ENCODE measurements around the gene ATP1A4. TPM values are rescaled to one million over a fixed set of nuclear protein-coding genes. Genes with fewer than 3 reads are reported as not detected.

Gene ATP1A4
- polyA plus RNA-seq, 3 donors = 1.00 to 16.0 TPM; not detected in 1

DNA sequence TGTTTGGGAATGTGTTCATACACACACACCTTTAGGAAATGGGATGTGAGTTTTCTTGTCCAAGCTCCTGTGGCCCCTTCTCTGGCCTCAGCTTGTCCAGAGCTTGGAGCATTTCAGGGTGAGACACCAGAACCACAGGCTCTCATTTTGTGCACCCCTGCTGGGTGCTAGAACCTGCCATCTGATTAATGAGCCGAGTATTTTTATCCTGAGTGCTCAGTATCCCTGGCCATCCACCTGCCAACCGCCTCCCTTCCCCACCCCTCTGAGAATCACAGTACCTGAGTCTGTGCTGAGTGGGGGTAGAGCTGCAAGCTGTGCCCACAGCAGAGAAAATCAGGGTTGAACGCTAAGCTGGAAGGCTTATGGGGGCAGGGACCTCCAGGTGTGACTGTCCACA lies 40.4 kb downstream of the ATP1A4 start:
- intact Hi-C loops (cut with micrococcal nuclease) = loop anchor here (2.0 to 10.0 kb wide), 5 partner anchors 61 to 186 kb away; no protein-coding TSS in a partner anchor
- Mint-ChIP-seq H3K4me3 (no peak overlapping the region), H3K4me1 (no peaks in the 10 kb centered on the region), H3K27me3 (ENCODE audit: low read depth in 3 of 3) (peaks cover 2 to 5% (median 3%) of the 10 kb centered on the region in 3 donors), H3K27ac (no peak overlapping the region), H3K9me3 (no peaks in the 10 kb centered on the region), H3K36me3 (no peaks in the 10 kb centered on the region)
- Histone ChIP-seq H3K36me3 (replicated peaks in 1 of 2; ENCODE audit: control insufficient read depth in 1 of 2, insufficient read depth in 2 of 2, low read length in 2 of 2) (no peaks in the 10 kb centered on the region), H3K9me3 (replicated peaks in 1 of 2; ENCODE audit: control insufficient read depth in 1 of 2, insufficient read depth in 1 of 2, low read length in 2 of 2) (no peaks in the 10 kb centered on the region), H3K27me3 (ENCODE audit: control insufficient read depth in 2 of 2, insufficient read depth in 2 of 2, low read length in 2 of 2) (no peaks in the 10 kb centered on the region), H3K4me2 (replicated peaks; ENCODE audit: extremely low read depth, low read length, poor library complexity, severe bottlenecking) (no peak overlapping the region), H3K4me3 (replicated peaks in 1 of 3; ENCODE audit: low read depth in 2 of 3, low read length in 3 of 3) (no peak overlapping the region), H3K9ac (ENCODE audit: insufficient read depth, low read length, poor library complexity, severe bottlenecking) (no peak overlapping the region), H3K27ac (ENCODE audit: low read depth in 1 of 2, low read length in 2 of 2) (no peak overlapping the region), H3K79me2 (ENCODE audit: insufficient read depth, low read length) (no peaks in the 10 kb centered on the region), H2AFZ (ENCODE audit: insufficient read depth, low read depth, low read length, poor library complexity, severe bottlenecking) (no peak overlapping the region), H3K4me1 (ENCODE audit: control insufficient read depth in 1 of 2, insufficient read depth in 2 of 2, low read length in 2 of 2) (peaks cover 4 to 9% of the 10 kb centered on the region in 2 donors), H4K20me1 (ENCODE audit: insufficient read depth, low read length) (no peaks in the 10 kb centered on the region)
- WGBS (ENCODE audit: insufficient coverage) = no CpG with 5 or more reads among the region's 3 CpGs
- no peak for TF ChIP-seq CTCF (IDR thresholded peaks at IDR 0.05)
- DNase-seq = no peak

- H4K20me1 ChIP-seq (ENCODE audit: insufficient read depth, low read length) = no peaks in the 10 kb centered on the region
- no peak overlapping the region for H3K4me2 ChIP-seq (replicated peaks; ENCODE audit: extremely low read depth, low read length, poor library complexity, severe bottlenecking)
- intact Hi-C loops (cut with micrococcal nuclease) = loop anchor here (2.0 to 10.0 kb wide), 5 partner anchors 61 to 185 kb away; no protein-coding TSS in a partner anchor
- no peaks in the 10 kb centered on the region for H3K36me3 ChIP-seq (replicated peaks in 1 of 2; ENCODE audit: control insufficient read depth in 1 of 2, insufficient read depth in 2 of 2, low read length in 2 of 2)
- Mint-ChIP-seq H3K27ac (no peak overlapping the region), H3K36me3 (no peaks in the 10 kb centered on the region), H3K4me3 (no peak overlapping the region), H3K27me3 (ENCODE audit: low read depth in 3 of 3) (peaks cover 2 to 5% (median 3%) of the 10 kb centered on the region in 3 donors), H3K9me3 (no peaks in the 10 kb centered on the region), H3K4me1 (no peaks in the 10 kb centered on the region)
- no peak overlapping the region for H3K9ac ChIP-seq (ENCODE audit: insufficient read depth, low read length, poor library complexity, severe bottlenecking)
- no peaks in the 10 kb centered on the region for H3K27me3 ChIP-seq (ENCODE audit: control insufficient read depth in 2 of 2, insufficient read depth in 2 of 2, low read length in 2 of 2)
- DNase-seq = no peak
- no peaks in the 10 kb centered on the region for H3K79me2 ChIP-seq (ENCODE audit: insufficient read depth, low read length)
- no peak overlapping the region for H3K4me3 ChIP-seq (replicated peaks in 1 of 3; ENCODE audit: low read depth in 2 of 3, low read length in 3 of 3)
- no peak overlapping the region for H2AFZ ChIP-seq (ENCODE audit: insufficient read depth, low read depth, low read length, poor library complexity, severe bottlenecking)
- no peak overlapping the region for H3K27ac ChIP-seq (ENCODE audit: low read depth in 1 of 2, low read length in 2 of 2)
- H3K9me3 ChIP-seq (replicated peaks in 1 of 2; ENCODE audit: control insufficient read depth in 1 of 2, insufficient read depth in 1 of 2, low read length in 2 of 2) = no peaks in the 10 kb centered on the region
- peaks cover 4 to 9% of the 10 kb centered on the region in 2 donors for H3K4me1 ChIP-seq (ENCODE audit: control insufficient read depth in 1 of 2, insufficient read depth in 2 of 2, low read length in 2 of 2)
- no peak for TF ChIP-seq CTCF (IDR thresholded peaks at IDR 0.05)
Measured at GRCh38 chr1:160192234-160192633, 40.8 kb downstream of the ATP1A4 start.
